WTC11 (cell line): ENCODE results near the gene ZNF335. TPM values are rescaled to one million over a fixed set of nuclear protein-coding genes. Genes with fewer than 3 reads are reported as not detected.

Experiments
- AFF4 ChIP-seq: sonication (generic); formaldehyde crosslinking; IDR thresholded peaks from 2 replicates; pipeline ENCODE4 v1.8.1; 2023; ENCODE audit warnings: mild to moderate bottlenecking, missing genetic modification reagents, borderline replicate concordance
- AR ChIP-seq: fragments of 250-450 bp; sonication (Bioruptor Pico); IDR thresholded peaks from 2 replicates; pipeline ENCODE4 v1.9.0; 2021; ENCODE audit warnings: mild to moderate bottlenecking
- ARID4B ChIP-seq: sonication (generic); formaldehyde crosslinking; IDR thresholded peaks from 2 replicates; pipeline ENCODE4 v1.8.0; 2023; ENCODE audit warnings: missing genetic modification reagents, mild to moderate bottlenecking, borderline replicate concordance
- CBFB ChIP-seq: sonication (generic); formaldehyde crosslinking; IDR thresholded peaks from 2 replicates; pipeline ENCODE4 v1.8.1; 2022; ENCODE audit warnings: mild to moderate bottlenecking, low read depth, missing genetic modification reagents
- CREM ChIP-seq: sonication (generic); formaldehyde crosslinking; IDR thresholded peaks from 2 replicates; pipeline ENCODE4 v1.8.1; 2022; ENCODE audit warnings: mild to moderate bottlenecking, missing genetic modification reagents, moderate library complexity
- CTCF ChIP-seq: fragments of 200-600 bp; IDR thresholded peaks from 2 replicates; pipeline ENCODE4 v1.8.0; 2022; ENCODE audit warnings: antibody characterized with exemption
- E2F5 ChIP-seq: sonication (generic); formaldehyde crosslinking; IDR thresholded peaks from 2 replicates; pipeline ENCODE4 v1.8.1; 2022; ENCODE audit warnings: mild to moderate bottlenecking, moderate library complexity, missing genetic modification reagents
- ETV6 ChIP-seq: sonication (generic); formaldehyde crosslinking; IDR thresholded peaks from 2 replicates; pipeline ENCODE4 v1.8.1; 2022; ENCODE audit warnings: mild to moderate bottlenecking, missing genetic modification reagents
- GRHL2 ChIP-seq: fragments of 250-450 bp; sonication (Bioruptor Pico); IDR thresholded peaks from 2 replicates; pipeline ENCODE4 v1.8.0; 2022; ENCODE audit warnings: mild to moderate bottlenecking, moderate library complexity; ENCODE audit not compliant: insufficient replicate concordance, severe bottlenecking
- MAX ChIP-seq: sonication (generic); formaldehyde crosslinking; IDR thresholded peaks from 2 replicates; pipeline ENCODE4 v1.8.0; 2022; ENCODE audit warnings: mild to moderate bottlenecking, missing genetic modification reagents
- MYBL2 ChIP-seq: sonication (generic); formaldehyde crosslinking; IDR thresholded peaks from 2 replicates; pipeline ENCODE4 v1.8.1; 2023; ENCODE audit warnings: mild to moderate bottlenecking, moderate library complexity, missing genetic modification reagents
- NFE2L1 ChIP-seq: sonication (generic); formaldehyde crosslinking; IDR thresholded peaks from 2 replicates; pipeline ENCODE4 v1.8.1; 2023; ENCODE audit warnings: missing genetic modification reagents
- NR3C1 ChIP-seq: sonication (generic); formaldehyde crosslinking; conservative IDR thresholded peaks from 2 replicates; pipeline ENCODE4 v1.8.1; 2023; ENCODE audit warnings: low read depth, mild to moderate bottlenecking, missing genetic modification reagents
- PREB ChIP-seq: sonication (generic); formaldehyde crosslinking; IDR thresholded peaks from 2 replicates; pipeline ENCODE4 v1.8.1; 2022; ENCODE audit warnings: mild to moderate bottlenecking, missing genetic modification reagents, moderate library complexity, borderline replicate concordance
- PRRX2 ChIP-seq: fragments of 250-450 bp; sonication (Bioruptor Pico); IDR thresholded peaks from 2 replicates; pipeline ENCODE4 v1.8.0; 2021; ENCODE audit warnings: mild to moderate bottlenecking
- TEAD4 ChIP-seq: sonication (generic); formaldehyde crosslinking; IDR thresholded peaks from 2 replicates; pipeline ENCODE4 v1.8.0; 2022; ENCODE audit warnings: mild to moderate bottlenecking, missing genetic modification reagents
- USF1 ChIP-seq: sonication (generic); formaldehyde crosslinking; IDR thresholded peaks from 2 replicates; pipeline ENCODE4 v1.8.0; 2022; ENCODE audit warnings: mild to moderate bottlenecking, missing genetic modification reagents
- ZNF232 ChIP-seq: sonication (generic); formaldehyde crosslinking; IDR thresholded peaks from 2 replicates; pipeline ENCODE4 v1.8.0; 2022; ENCODE audit warnings: mild to moderate bottlenecking, missing genetic modification reagents
- ZNF396 ChIP-seq: fragments of 250-450 bp; sonication (Bioruptor Pico); IDR thresholded peaks from 2 replicates; pipeline ENCODE4 v1.8.0; 2021; ENCODE audit warnings: mild to moderate bottlenecking, moderate library complexity, borderline replicate concordance
- ZNF416 ChIP-seq: fragments of 250-450 bp; sonication (Bioruptor Pico); IDR thresholded peaks from 2 replicates; pipeline ENCODE4 v1.9.0; 2021; ENCODE audit warnings: mild to moderate bottlenecking, inconsistent platforms
- ZNF671 ChIP-seq: fragments of 250-450 bp; sonication (Bioruptor Pico); IDR thresholded peaks from 2 replicates; pipeline ENCODE4 v1.8.0; 2021; ENCODE audit warnings: mild to moderate bottlenecking
- total RNA-seq: library from RNA; stranded (reverse); gene quantifications from 3 replicates; pipeline ENCODE4 v1.2.3, GENCODE V29; 2021

The ZNF335 gene
- total RNA-seq, 1 experiment from 2014 or later = 20.0 TPM

GRCh38 chr20:45971675-45972499 lies at the start of gene ZNF335 (continued):
- TF ChIP-seq MYBL2 (CRISPR knock-in tag) = peak; percentile 48; the same call in 1 of the 2 replicates
- TF ChIP-seq AR (CRISPR knock-in tag) = 0 out of 2 replicates have a peak, but pooled peaks have one; percentile 45
- TF ChIP-seq E2F5 = peak; percentile 57; the same call in 1 of the 2 replicates
- TF ChIP-seq ZNF671 = no peak
- TF ChIP-seq ZNF416 (CRISPR knock-in tag) = 0 out of 2 replicates have a peak, but pooled peaks have one; percentile 8
- no peak for TF ChIP-seq USF1 (CRISPR knock-in tag)
- no peak for TF ChIP-seq PREB (CRISPR knock-in tag)
- TF ChIP-seq CTCF = no peak
- no peak for TF ChIP-seq PRRX2
- TF ChIP-seq AFF4 = no peak
- peak; percentile 35; the same call in 1 of the 2 replicates for TF ChIP-seq ETV6 (CRISPR knock-in tag)
- TF ChIP-seq CREM (CRISPR knock-in tag) = peak; percentile 97
- peak; percentile 89; the same call in 1 of the 2 replicates for TF ChIP-seq CBFB (CRISPR knock-in tag)
- TF ChIP-seq TEAD4 = no peak
- no peak for TF ChIP-seq NFE2L1
- 0 out of 2 replicates have a peak, but pooled peaks have one; percentile 35 for TF ChIP-seq MAX (CRISPR knock-in tag)
- TF ChIP-seq GRHL2 (CRISPR knock-in tag) = no peak
- no peak for TF ChIP-seq ARID4B (CRISPR knock-in tag)
- no peak for TF ChIP-seq NR3C1
- no peak for TF ChIP-seq ZNF396
- TF ChIP-seq ZNF232 (CRISPR knock-in tag) = peak; percentile 85
